WTC11 (cell line): ENCODE results near the gene ULK4. TPM values are rescaled to one million over a fixed set of nuclear protein-coding genes. Genes with fewer than 3 reads are reported as not detected.
A peak's percentile ranks its signal among the peaks of the same experiment; 100 is the strongest.

Experiments used
- ATAC-seq: fragments of 200-7000 bp; cut with Tn5 transposase; 2 replicates; pipeline ENCODE4 v1.10.0; 2021; ENCODE audit warnings: mild to moderate bottlenecking, moderate library complexity
- CTCF ChIA-PET: fragments of 300-600 bp; sonication (Branson Sonifier 250); formaldehyde crosslinking; loops from one replicate; lab custom pipeline; 2021; ENCODE audit warnings: antibody characterized with exemption; lab: Charles Lee
- POLR2A ChIA-PET: fragments of 350-600 bp; sonication (Branson Sonifier 250); formaldehyde crosslinking; loops from one replicate; lab custom pipeline; 2021; ENCODE audit warnings: antibody characterized with exemption; lab: Charles Lee
- DNase-seq: peaks from one replicate; pipeline ENCODE4 v3.0.0; 2021; ENCODE audit warnings: low spot score
- H3K27ac Mint-ChIP-seq: 2 replicates; pipeline ENCODE4 v1.8.0; 2021; ENCODE audit warnings: mixed read lengths
- H3K27me3 Mint-ChIP-seq: 2 replicates; pipeline ENCODE4 v1.8.0; 2021; ENCODE audit warnings: low read depth, mild to moderate bottlenecking, moderate library complexity, mixed read lengths
- H3K36me3 Mint-ChIP-seq: 2 replicates; pipeline ENCODE4 v1.8.0; 2021; ENCODE audit warnings: mixed read lengths
- H3K4me1 Mint-ChIP-seq: 2 replicates; pipeline ENCODE4 v1.8.0; 2022; ENCODE audit warnings: mixed read lengths
- H3K4me3 Mint-ChIP-seq: 2 replicates; pipeline ENCODE4 v1.8.0; 2021; ENCODE audit warnings: mild to moderate bottlenecking, moderate library complexity, mixed read lengths
- H3K9me3 Mint-ChIP-seq: 2 replicates; pipeline ENCODE4 v1.8.0; 2021; ENCODE audit warnings: mixed read lengths
- EMX1 ChIP-seq: fragments of 250-450 bp; sonication (Bioruptor Pico); IDR thresholded peaks from 2 replicates; pipeline ENCODE4 v1.8.0; 2021; ENCODE audit warnings: mild to moderate bottlenecking
- ETV6 ChIP-seq: sonication (generic); formaldehyde crosslinking; IDR thresholded peaks from 2 replicates; pipeline ENCODE4 v1.8.1; 2022; ENCODE audit warnings: mild to moderate bottlenecking, missing genetic modification reagents
- FOXJ3 ChIP-seq: sonication (generic); formaldehyde crosslinking; IDR thresholded peaks from 2 replicates; pipeline ENCODE4 v1.9.0; 2021; ENCODE audit warnings: missing genetic modification reagents, mild to moderate bottlenecking, borderline replicate concordance
- ZBTB43 ChIP-seq: sonication (generic); formaldehyde crosslinking; IDR thresholded peaks from 2 replicates; pipeline ENCODE4 v1.8.1; 2023; ENCODE audit warnings: mild to moderate bottlenecking, missing genetic modification reagents
- ZNF121 ChIP-seq: sonication (generic); formaldehyde crosslinking; IDR thresholded peaks from 2 replicates; pipeline ENCODE4 v1.8.0; 2023; ENCODE audit warnings: missing genetic modification reagents
- ZNF263 ChIP-seq: sonication (generic); formaldehyde crosslinking; IDR thresholded peaks from 2 replicates; pipeline ENCODE4 v1.8.1; 2022; ENCODE audit warnings: low read depth, mild to moderate bottlenecking, moderate library complexity, missing genetic modification reagents
- ZNF416 ChIP-seq: fragments of 250-450 bp; sonication (Bioruptor Pico); IDR thresholded peaks from 2 replicates; pipeline ENCODE4 v1.9.0; 2021; ENCODE audit warnings: mild to moderate bottlenecking, inconsistent platforms
- ZNF425 ChIP-seq: fragments of 250-450 bp; sonication (Bioruptor Pico); conservative IDR thresholded peaks from 2 replicates; pipeline ENCODE4 v1.9.0; 2021; ENCODE audit warnings: mild to moderate bottlenecking
- ZNF532 ChIP-seq: fragments of 250-450 bp; sonication (Bioruptor Pico); IDR thresholded peaks from 2 replicates; pipeline ENCODE4 v1.9.0; 2021; ENCODE audit warnings: mild to moderate bottlenecking, borderline replicate concordance
- total RNA-seq: library from RNA; stranded (reverse); gene quantifications from 3 replicates; pipeline ENCODE4 v1.2.3, GENCODE V29; 2021
- TF ChIP-seq, protein P1 (sequence below): sonication (generic); formaldehyde crosslinking; IDR thresholded peaks from 2 replicates; pipeline ENCODE4 v1.8.1; 2022; ENCODE audit warnings: mild to moderate bottlenecking, missing genetic modification reagents, moderate library complexity, borderline replicate concordance
- TF ChIP-seq, protein P2 (sequence below): sonication (generic); formaldehyde crosslinking; conservative IDR thresholded peaks from 2 replicates; pipeline ENCODE4 v1.8.1; 2022; ENCODE audit warnings: mild to moderate bottlenecking, missing genetic modification reagents

The ULK4 gene
- total RNA-seq, 1 experiment from 2014 or later: 9.2 TPM

DNA sequence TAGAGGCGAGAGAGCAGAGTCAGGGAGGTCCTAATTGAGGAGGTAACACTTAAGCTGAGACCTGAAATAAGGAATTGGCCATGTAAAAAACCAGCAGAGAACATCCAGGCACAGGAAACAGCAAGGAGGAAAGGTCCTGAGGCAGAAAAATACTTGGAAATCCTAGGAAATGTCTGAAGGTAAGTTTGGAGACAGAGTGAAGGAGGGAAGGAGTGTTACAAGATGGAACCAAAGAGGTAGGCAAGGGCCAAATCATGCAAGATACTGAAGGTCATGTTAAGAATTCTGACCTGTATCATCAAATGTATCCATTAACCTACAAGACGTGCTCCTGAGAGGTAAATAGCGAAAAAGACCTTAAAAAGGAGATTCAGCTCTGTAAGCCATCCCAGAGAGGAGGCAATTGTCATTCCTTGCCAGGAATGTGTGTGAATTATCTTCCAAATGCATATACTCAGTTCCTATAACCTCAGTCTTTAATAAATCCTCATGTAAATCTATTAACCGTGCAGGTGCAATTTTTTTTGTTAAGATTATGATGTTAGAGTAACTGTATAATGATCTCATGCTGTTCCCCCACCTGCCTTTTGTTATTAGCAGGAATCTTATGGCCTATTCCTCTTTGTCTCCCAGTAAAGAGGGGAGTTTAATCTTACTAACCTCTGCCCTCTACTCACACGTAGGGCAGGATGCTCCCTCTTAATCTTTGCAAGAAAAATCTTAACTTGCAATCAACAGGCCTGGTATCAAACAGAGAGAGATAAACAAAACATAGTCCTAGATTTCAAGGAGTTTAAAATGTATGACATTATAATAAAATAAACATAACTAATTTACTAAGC is 166.9 kb downstream of the ULK4 start:
- TF ChIP-seq, protein P1, sequence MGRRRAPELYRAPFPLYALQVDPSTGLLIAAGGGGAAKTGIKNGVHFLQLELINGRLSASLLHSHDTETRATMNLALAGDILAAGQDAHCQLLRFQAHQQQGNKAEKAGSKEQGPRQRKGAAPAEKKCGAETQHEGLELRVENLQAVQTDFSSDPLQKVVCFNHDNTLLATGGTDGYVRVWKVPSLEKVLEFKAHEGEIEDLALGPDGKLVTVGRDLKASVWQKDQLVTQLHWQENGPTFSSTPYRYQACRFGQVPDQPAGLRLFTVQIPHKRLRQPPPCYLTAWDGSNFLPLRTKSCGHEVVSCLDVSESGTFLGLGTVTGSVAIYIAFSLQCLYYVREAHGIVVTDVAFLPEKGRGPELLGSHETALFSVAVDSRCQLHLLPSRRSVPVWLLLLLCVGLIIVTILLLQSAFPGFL (CRISPR knock-in tag): no peak
- no peaks in the 10 kb centered on the region for H3K27me3 Mint-ChIP-seq
- peak overlapping the region; percentile 85 for H3K27ac Mint-ChIP-seq
- no peak overlapping the region for H3K4me3 Mint-ChIP-seq
- DNase-seq (no peak), ATAC-seq (peak; percentile 65)
- H3K9me3 Mint-ChIP-seq: no peaks in the 10 kb centered on the region
- H3K4me1 Mint-ChIP-seq: peaks cover 49% of the 10 kb centered on the region
- ChIA-PET POLR2A (interaction anchor here (0.6 kb wide), 1 partner anchor 83 kb away, joined by 5 read pairs; no protein-coding TSS in a partner anchor), CTCF (no interaction called here)
- H3K36me3 Mint-ChIP-seq: no peaks in the 10 kb centered on the region

GRCh38 chr3:41792806-41793205 is 169.1 kb downstream of the ULK4 start:
- ChIA-PET POLR2A (no interaction called here), CTCF (interaction anchor here (0.5 to 1.3 kb wide), 3 partner anchors 82 to 399 kb away, joined by 3 to 4 read pairs (median 3); no protein-coding TSS in a partner anchor)
- ATAC-seq: no peak
- no peaks in the 10 kb centered on the region for H3K27me3 Mint-ChIP-seq
- H3K27ac Mint-ChIP-seq: no peak overlapping the region
- no peak overlapping the region for H3K4me3 Mint-ChIP-seq
- no peak for TF ChIP-seq ZNF532 (CRISPR knock-in tag)
- no peak for TF ChIP-seq ETV6 (CRISPR knock-in tag)
- no peak for TF ChIP-seq ZNF121 (CRISPR knock-in tag)
- TF ChIP-seq ZNF416 (CRISPR knock-in tag): no peak
- TF ChIP-seq ZNF425 (CRISPR knock-in tag): no peak
- TF ChIP-seq ZBTB43 (CRISPR knock-in tag): no peak
- no peak for TF ChIP-seq FOXJ3 (CRISPR knock-in tag)
- TF ChIP-seq, protein P2, sequence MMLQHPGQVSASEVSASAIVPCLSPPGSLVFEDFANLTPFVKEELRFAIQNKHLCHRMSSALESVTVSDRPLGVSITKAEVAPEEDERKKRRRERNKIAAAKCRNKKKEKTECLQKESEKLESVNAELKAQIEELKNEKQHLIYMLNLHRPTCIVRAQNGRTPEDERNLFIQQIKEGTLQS (CRISPR knock-in tag): no peak
- no peak for TF ChIP-seq EMX1 (CRISPR knock-in tag)
- no peak for DNase-seq
- no peaks in the 10 kb centered on the region for H3K9me3 Mint-ChIP-seq
- H3K36me3 Mint-ChIP-seq: peaks cover 4% of the 10 kb centered on the region; the same call in 1 of the 2 replicates
- H3K4me1 Mint-ChIP-seq: peaks cover 43% of the 10 kb centered on the region

GRCh38 chr3:41769106-41769505 is 192.8 kb downstream of the ULK4 start:
- DNase-seq: no peak
- Mint-ChIP-seq H3K27me3 (no peaks in the 10 kb centered on the region; the same call in 1 of the 2 replicates), H3K36me3 (peaks cover 2% of the 10 kb centered on the region; the same call in 1 of the 2 replicates), H3K4me1 (no peaks in the 10 kb centered on the region), H3K27ac (no peak overlapping the region), H3K9me3 (no peaks in the 10 kb centered on the region), H3K4me3 (no peak overlapping the region)
- no peak for ATAC-seq
- CTCF ChIA-PET: no interaction called here
- no peak for TF ChIP-seq ZNF263
- POLR2A ChIA-PET: no interaction called here
